Epithelial cell of esophagus (primary cell): Measurements from ENCODE around the gene TP53.
"Not testable (repeated sequence)": the region's sequence is repeated elsewhere in the genome, so short reads cannot be mapped to it uniquely, and the experiment has no call there.

Source experiments
- DNase-seq: peaks from one replicate; pipeline ENCODE4 v3.0.0; 2010; ENCODE audit warnings: low read depth
- H3K4me3 ChIP-seq: 2 replicates; pipeline ENCODE4 v1.5.1; 2011; ENCODE audit warnings: mild to moderate bottlenecking, low read length, control low read depth
- TF ChIP-seq, protein P1 (sequence below): IDR thresholded peaks from 2 replicates; pipeline ENCODE4 v1.5.1; 2011; ENCODE audit warnings: low read depth, mild to moderate bottlenecking, low read length, control low read depth, inconsistent platforms; ENCODE audit not compliant: insufficient read depth; ENCODE audit errors: missing control alignments

Gene TP53

GRCh38 chr17:7644775-7645174, 42.5 kb downstream of the TP53 start:
- TF ChIP-seq, protein P1, sequence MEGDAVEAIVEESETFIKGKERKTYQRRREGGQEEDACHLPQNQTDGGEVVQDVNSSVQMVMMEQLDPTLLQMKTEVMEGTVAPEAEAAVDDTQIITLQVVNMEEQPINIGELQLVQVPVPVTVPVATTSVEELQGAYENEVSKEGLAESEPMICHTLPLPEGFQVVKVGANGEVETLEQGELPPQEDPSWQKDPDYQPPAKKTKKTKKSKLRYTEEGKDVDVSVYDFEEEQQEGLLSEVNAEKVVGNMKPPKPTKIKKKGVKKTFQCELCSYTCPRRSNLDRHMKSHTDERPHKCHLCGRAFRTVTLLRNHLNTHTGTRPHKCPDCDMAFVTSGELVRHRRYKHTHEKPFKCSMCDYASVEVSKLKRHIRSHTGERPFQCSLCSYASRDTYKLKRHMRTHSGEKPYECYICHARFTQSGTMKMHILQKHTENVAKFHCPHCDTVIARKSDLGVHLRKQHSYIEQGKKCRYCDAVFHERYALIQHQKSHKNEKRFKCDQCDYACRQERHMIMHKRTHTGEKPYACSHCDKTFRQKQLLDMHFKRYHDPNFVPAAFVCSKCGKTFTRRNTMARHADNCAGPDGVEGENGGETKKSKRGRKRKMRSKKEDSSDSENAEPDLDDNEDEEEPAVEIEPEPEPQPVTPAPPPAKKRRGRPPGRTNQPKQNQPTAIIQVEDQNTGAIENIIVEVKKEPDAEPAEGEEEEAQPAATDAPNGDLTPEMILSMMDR, result no peak
- H3K4me3 ChIP-seq, result no peak overlapping the region

DNA sequence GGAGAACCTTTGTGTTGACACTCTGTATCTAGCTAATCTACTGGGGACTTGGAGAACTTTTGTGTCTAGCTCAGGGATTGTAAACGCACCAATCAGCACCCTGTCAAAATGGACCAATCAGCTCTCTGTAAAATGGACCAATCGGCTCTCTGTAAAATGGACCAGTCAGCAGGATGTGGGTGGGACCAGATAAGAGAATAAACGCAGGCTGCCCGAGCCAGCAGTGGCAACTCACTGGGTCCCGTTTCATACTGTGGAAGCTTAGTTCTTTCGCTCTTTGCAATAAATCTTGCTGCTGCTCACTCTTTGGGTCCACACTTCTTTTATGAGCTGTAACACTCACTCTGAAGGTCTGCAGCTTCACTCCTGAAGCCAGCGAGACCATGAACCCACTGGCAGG, 45.7 kb downstream of the TP53 start:
- not testable (repeated sequence) for DNase-seq, H3K4me3 ChIP-seq

More at GRCh38 chr17:7644775-7645174, 42.5 kb downstream of the TP53 start:
- DNase-seq, result no peak

GRCh38 chr17:7640783-7641182, 46.5 kb downstream of the TP53 start:
- no peak overlapping the region for H3K4me3 ChIP-seq
- TF ChIP-seq, protein P1, result no peak
- DNase-seq, result no peak

- TF ChIP-seq, protein P1, result no peak
- no peak overlapping the region for H3K4me3 ChIP-seq
- no peak for DNase-seq
Observed at GRCh38 chr17:7636163-7636562, 51.1 kb downstream of the TP53 start.

- TF ChIP-seq, protein P1, result peak; percentile 38
- DNase-seq, result peak; percentile 23
- no peak overlapping the region for H3K4me3 ChIP-seq
Observed at GRCh38 chr17:7634384-7634783, 52.9 kb downstream of the TP53 start.

- TF ChIP-seq, protein P1, result no peak
- no peak overlapping the region for H3K4me3 ChIP-seq
- no peak for DNase-seq
Observed at GRCh38 chr17:7633093-7633492, 54.2 kb downstream of the TP53 start.

- DNase-seq, result peak; percentile 74
- no peak overlapping the region for H3K4me3 ChIP-seq
- TF ChIP-seq, protein P1, result peak; percentile 74
Observed at GRCh38 chr17:7632492-7632894, 54.8 kb downstream of the TP53 start.
